GM12878 (cell line): ENCODE results near the gene HRCT1. TPM values are rescaled to one million over a fixed set of nuclear protein-coding genes. Genes with fewer than 3 reads are reported as not detected.

Experiments
- ATAC-seq: fragments of 200-7000 bp; cut with Tn5 transposase; 3 replicates; pipeline ENCODE4 v1.9.1; 2020; ENCODE audit warnings: mild to moderate bottlenecking, moderate library complexity
- BruUV-seq: library from RNA; stranded (reverse); fragments of 400-500 nt; replicated peaks from 2 replicates; lab custom pipeline; 2021; lab: Mats Ljungman, UMichigan
- CTCF ChIA-PET: fragments of 300-600 bp; sonication (Branson Sonifier 250); formaldehyde crosslinking; extraction: SDS; loops from one replicate; lab custom pipeline; 2021; ENCODE audit warnings: inconsistent platforms; lab: Yijun Ruan, JAX
- POLR2A ChIA-PET: fragments of 350-600 bp; formaldehyde crosslinking; extraction: SDS; loops from one replicate; lab custom pipeline; 2021; ENCODE audit warnings: inconsistent platforms; lab: Charles Lee
- RAD21 ChIA-PET: fragments of 300-600 bp; sonication (Branson Sonifier 250); formaldehyde crosslinking; loops from one replicate; lab custom pipeline; 2023; ENCODE audit warnings: antibody characterized with exemption; ENCODE audit not compliant: unreplicated experiment; lab: Charles Lee
- SMC1A ChIA-PET: fragments of 300-600 bp; sonication (Branson Sonifier 250); formaldehyde crosslinking; loops from one replicate; lab custom pipeline; 2023; ENCODE audit not compliant: unreplicated experiment, uncharacterized antibody; lab: Charles Lee
- DNase-seq: peaks from one replicate; pipeline ENCODE4 v3.0.0-alpha.2; 2011; ENCODE audit warnings: low read depth, low spot score
- FAIRE-seq: peaks from 3 replicates; lab custom pipeline; 2011; peaks lifted over from hg19 to GRCh38; lab: Jason Lieb, UNC
- H2AFZ ChIP-seq: 2 replicates; pipeline ENCODE4 v1.6.0; 2011; ENCODE audit warnings: low read depth, low read length, control low read depth; ENCODE audit not compliant: control insufficient read depth
- H3K27ac ChIP-seq: 2 replicates; pipeline ENCODE4 v1.5.1; 2011; ENCODE audit warnings: control low read depth; ENCODE audit not compliant: control insufficient read depth, insufficient read depth
- H3K27me3 ChIP-seq, 2 experiments: replicated peaks in 1 of 2; 2 replicates each; pipeline versions ENCODE4 v1.6.0 to v1.6.1; 2011; ENCODE audit warnings: low read length in 1 of 2; ENCODE audit not compliant: control insufficient read depth in 2 of 2, insufficient read depth in 2 of 2
- H3K36me3 ChIP-seq, 2 experiments: 2 replicates each; pipeline ENCODE4 v1.5.1; 2011; ENCODE audit warnings: low read length in 1 of 2; ENCODE audit not compliant: control insufficient read depth in 2 of 2, insufficient read depth in 2 of 2
- H3K4me1 ChIP-seq: 2 replicates; pipeline ENCODE4 v1.6.1; 2011; ENCODE audit warnings: mild to moderate bottlenecking, low read length, moderate library complexity, mixed read lengths; ENCODE audit not compliant: control insufficient read depth, insufficient read depth
- H3K4me2 ChIP-seq: 2 replicates; pipeline ENCODE4 v1.6.0; 2011; ENCODE audit warnings: control low read depth; ENCODE audit not compliant: control insufficient read depth, insufficient read depth
- H3K4me3 ChIP-seq: fragments of 200-600 bp; sonication (generic); 2 replicates; pipeline ENCODE4 v1.5.1; 2016
- H3K79me2 ChIP-seq: 2 replicates; pipeline ENCODE4 v1.6.0; 2011; ENCODE audit warnings: low read length; ENCODE audit not compliant: control insufficient read depth, insufficient read depth
- H3K9ac ChIP-seq: 2 replicates; pipeline ENCODE4 v1.8.0; 2011; ENCODE audit warnings: low read length, control low read depth, mixed read lengths; ENCODE audit not compliant: control insufficient read depth, insufficient read depth
- H3K9me3 ChIP-seq: replicated peaks from 3 replicates; pipeline ENCODE4 v1.5.1; 2011; ENCODE audit warnings: mild to moderate bottlenecking, low read length; ENCODE audit not compliant: control insufficient read depth, insufficient read depth
- H4K20me1 ChIP-seq: 2 replicates; pipeline ENCODE4 v1.6.0; 2011; ENCODE audit not compliant: control insufficient read depth, insufficient read depth
- CREB1 ChIP-seq: IDR thresholded peaks from 2 replicates; pipeline ENCODE4 v1.6.1; 2012; ENCODE audit warnings: low read depth, mild to moderate bottlenecking, inconsistent platforms
- EGR1 ChIP-seq, 2 experiments: IDR thresholded peaks; 1 replicate in 1 of 2; 2 replicates in 1 of 2; pipeline ENCODE4 v1.6.1; 2011 to 2012; ENCODE audit warnings: low read depth in 2 of 2, low read length in 2 of 2, borderline replicate concordance in 1 of 2, mild to moderate bottlenecking in 1 of 2, moderate library complexity in 1 of 2
- HCFC1 ChIP-seq: fragments of 150-350 bp; IDR thresholded peaks from 2 replicates; pipeline ENCODE4 v1.6.1; 2014; ENCODE audit warnings: low read length
- NR2F1 ChIP-seq: fragments of 450-650 bp; conservative IDR thresholded peaks from 2 replicates; pipeline ENCODE4 v1.6.1; 2017; ENCODE audit warnings: mild to moderate bottlenecking
- TCF12 ChIP-seq: IDR thresholded peaks from 2 replicates; pipeline ENCODE4 v1.6.1; 2011; ENCODE audit warnings: low read depth, mild to moderate bottlenecking, low read length
- ZBTB4 ChIP-seq: fragments of 450-650 bp; formaldehyde crosslinking; IDR thresholded peaks from 2 replicates; pipeline ENCODE4 v1.4.0; 2022; ENCODE audit warnings: mild to moderate bottlenecking, moderate library complexity
- ZNF592 ChIP-seq: fragments of 450-650 bp; IDR thresholded peaks from 2 replicates; pipeline ENCODE4 v1.6.1; 2017; ENCODE audit warnings: mild to moderate bottlenecking, moderate library complexity
- WGBS: methylation state at CpG from one replicate; pipeline ENCODE4 v1.1.6; 2016; ENCODE audit warnings: low lambda C conversion rate; ENCODE audit not compliant: insufficient replicate concordance, insufficient coverage; ENCODE audit errors: missing lambda C conversion rate; 5-methylcytosine and 5-hydroxymethylcytosine counted together
- in situ Hi-C: fragments of 300-500 bp; cut with MboI; formaldehyde crosslinking; loops from 9 replicates; pipeline ENCODE4 v1.14.3; 2018; ENCODE audit warnings: mixed read lengths
- intact Hi-C: fragments of 100-400 bp; cut with micrococcal nuclease; formaldehyde crosslinking; loops from one replicate; pipeline ENCODE4 v1.14.2; 2022; ENCODE audit not compliant: unreplicated experiment
- polyA plus RNA-seq, 11 experiments: library from polyadenylated mRNA; depleted of rRNA in 4 of 11; unstranded in 6 of 11; stranded (reverse) in 5 of 11; fragments of >200 nt; fragmentation: Nextera tagmentation in 4 of 11; fragmentation: Illumina TruSeq in 1 of 11; extraction: Ambion mirVana in 4 of 11; extraction: Trizol in 1 of 11; gene quantifications; 1 replicate in 1 of 11; 2 replicates in 10 of 11; pipeline versions ENCODE4 v1.2.1 to v1.2.3, GENCODE V29; 2011 to 2016; ENCODE audit warnings: inconsistent platforms in 2 of 11, missing spikeins in 2 of 11, low read depth in 1 of 11
- total RNA-seq, 4 experiments: library from RNA; depleted of rRNA in 3 of 4; stranded (reverse); fragments of >200 nt in 3 of 4; fragmentation: Illumina TruSeq in 1 of 4; extraction: Trizol in 1 of 4; gene quantifications; 2 replicates each; pipeline versions ENCODE4 v1.2.1 to v1.2.3, GENCODE V29; 2013 to 2021
- TF ChIP-seq, protein P1 (sequence below): IDR thresholded peaks from 2 replicates; pipeline ENCODE4 v1.6.1; 2011; ENCODE audit warnings: low read depth, mild to moderate bottlenecking, low read length, moderate library complexity, borderline replicate concordance; ENCODE audit errors: extremely low read depth

The HRCT1 gene
- total and polyA plus RNA-seq, 10 of the 15 experiments (the other 5 are each of a cell fraction or from before 2014, with no cell fraction given) = not detected

DNA sequence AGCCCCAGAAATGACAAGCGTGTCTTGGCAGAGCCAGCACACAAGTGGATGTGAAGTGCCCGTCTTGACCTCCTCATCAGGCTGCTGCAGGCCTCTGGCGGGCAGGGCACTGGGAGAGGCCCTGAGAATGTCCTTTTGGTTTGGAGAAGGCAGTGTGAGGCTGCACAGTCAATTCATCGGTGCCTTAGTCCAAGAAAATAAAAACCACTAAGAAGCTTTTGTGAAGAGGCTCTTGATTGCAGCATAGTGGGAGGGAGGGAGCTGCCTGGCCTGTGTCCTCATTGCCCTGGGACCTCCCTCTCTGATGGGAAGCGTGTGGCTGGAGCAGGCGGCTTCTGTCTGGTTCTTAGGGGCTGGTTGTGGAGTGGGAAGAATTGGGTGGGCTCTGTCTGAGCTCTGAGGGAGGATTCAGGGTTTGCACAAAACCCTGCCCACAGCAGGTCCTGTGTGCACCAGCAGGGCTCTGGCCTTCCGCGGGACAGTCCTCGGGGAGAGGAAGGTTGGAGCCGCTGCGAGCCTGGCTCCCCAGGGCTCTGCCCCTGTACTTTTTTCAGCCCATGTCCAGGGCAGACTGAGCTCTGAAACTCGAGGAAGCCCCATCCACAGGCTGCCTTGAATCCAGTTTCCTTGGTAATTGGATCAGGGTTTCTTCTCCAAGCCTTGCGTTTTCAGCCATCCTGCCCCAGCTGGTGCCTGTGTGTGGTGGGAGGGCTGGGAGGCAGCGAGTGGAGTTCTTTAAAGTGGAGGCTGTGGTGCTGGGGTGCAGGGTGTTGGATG lies 1.1 kb downstream of the HRCT1 start (continued):
- TF ChIP-seq ZNF592 = no peak
- TF ChIP-seq NR2F1 = no peak
- no peak for TF ChIP-seq HCFC1

- no peak for ATAC-seq
- in situ Hi-C loops = no loop called here
- no TSS peak for BruUV-seq
- H3K4me1 ChIP-seq = no peaks in the 10 kb centered on the region
- no peak overlapping the region for H3K4me3 ChIP-seq
- no peak overlapping the region for H3K27ac ChIP-seq
- intact Hi-C loops = no loop called here
- no peak overlapping the region for H2AFZ ChIP-seq
- H3K9ac ChIP-seq = no peak overlapping the region
- 32% methylated on average over 13 of the region's 13 CpGs for WGBS
- CTCF ChIA-PET = interaction anchor here (1.1 kb wide), 1 partner anchor 81 kb away, joined by 4 read pairs; no protein-coding TSS in a partner anchor
- RAD21 ChIA-PET = no interaction called here
- SMC1A ChIA-PET = no interaction called here
- no peak overlapping the region for H3K4me2 ChIP-seq
- no peaks in the 10 kb centered on the region for H3K79me2 ChIP-seq
- peaks cover 0 to 1% of the 10 kb centered on the region in 2 experiments; a peak in 3 of 4 replicates for H3K27me3 ChIP-seq
- no peak for FAIRE-seq
- H3K36me3 ChIP-seq = no peaks in the 10 kb centered on the region
- POLR2A ChIA-PET = no interaction called here
- no peak for DNase-seq
- no peaks in the 10 kb centered on the region for H3K9me3 ChIP-seq
- no peaks in the 10 kb centered on the region for H4K20me1 ChIP-seq
- TF ChIP-seq ZBTB4 (no peak), EGR1 (IDR thresholded peaks at IDR 0.05; ENCODE audit: borderline replicate concordance in 1 of 2, low read depth in 2 of 2, low read length in 2 of 2) (no peak), TCF12 (no peak), CREB1 (no peak)
- TF ChIP-seq, protein P1, sequence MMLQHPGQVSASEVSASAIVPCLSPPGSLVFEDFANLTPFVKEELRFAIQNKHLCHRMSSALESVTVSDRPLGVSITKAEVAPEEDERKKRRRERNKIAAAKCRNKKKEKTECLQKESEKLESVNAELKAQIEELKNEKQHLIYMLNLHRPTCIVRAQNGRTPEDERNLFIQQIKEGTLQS = no peak
Measured at GRCh38 chr9:35907711-35908503, 1.9 kb downstream of the HRCT1 start.
